ENCODE data around the gene OR10AD1. TPM values are rescaled to one million over a fixed set of nuclear protein-coding genes. Genes with fewer than 3 reads are reported as not detected.

Gene OR10AD1
- total RNA-seq = not detected

GRCh38 chr12:48203192-48203591, at the start of gene OR10AD1:
Gene OR10AD1 (minus strand): TSS chr12:48203292. CDS start chr12:48203292, 0 bp downstream.

GRCh38 chr12:48183091-48183875, 19.8 kb downstream of the OR10AD1 start, which contains the start of gene CCDC184:
Gene CCDC184 (plus strand): TSS chr12:48183644. CDS start chr12:48184123, 479 bp downstream.

DNA sequence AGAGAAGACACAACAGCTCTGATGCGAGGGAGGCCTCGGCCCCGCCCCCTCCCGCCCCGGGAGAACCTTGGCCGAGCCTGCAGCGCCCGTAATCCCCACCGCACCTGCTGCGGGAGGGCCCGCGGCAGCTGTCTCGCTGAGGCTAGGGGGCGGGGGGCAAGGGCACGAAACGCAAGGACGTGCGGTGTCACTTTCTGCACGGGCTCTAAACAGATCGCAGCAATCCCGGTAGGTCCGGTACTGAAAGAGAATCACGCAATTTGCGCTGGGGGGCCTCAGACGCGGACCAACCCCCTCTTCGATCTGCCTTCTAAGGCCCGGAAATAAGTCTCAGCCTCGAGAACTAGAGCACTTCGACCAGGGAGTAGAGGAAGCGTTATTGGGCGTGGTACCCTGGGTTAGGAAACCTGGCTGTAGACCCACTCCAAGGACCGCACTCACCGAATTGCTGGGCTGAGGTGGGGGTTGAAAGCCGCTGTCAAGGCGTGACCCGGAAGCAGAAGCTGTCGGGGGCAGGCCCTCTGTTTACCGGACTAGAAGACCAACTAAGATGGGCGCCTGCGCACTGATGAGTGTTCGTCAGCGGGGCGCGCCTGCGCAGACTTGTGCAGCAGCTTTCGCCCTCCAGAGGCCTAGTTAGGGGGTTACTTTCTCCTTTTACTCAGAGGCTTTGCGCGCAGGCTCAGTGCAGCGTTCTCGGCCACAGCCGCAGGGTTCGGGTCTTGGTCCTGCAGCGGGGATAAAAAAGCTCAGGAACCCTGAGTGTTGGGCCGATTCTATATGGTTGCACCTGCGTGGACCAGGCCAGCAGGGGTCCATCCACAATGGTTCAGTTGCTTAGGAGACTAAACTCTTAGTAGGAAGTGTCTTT, 45.8 kb downstream of the OR10AD1 start, which contains the start of gene ASB8:
TSS of gene ASB8 (minus strand) at position 498 of the 871 bp plus-strand sequence. CDS start 4,019 bp downstream, outside the sequence.

Other genes starting within 250 kb of the OR10AD1 start
- gene TMEM106C, start 239.7 kb downstream of the OR10AD1 start, total RNA-seq = 86.7 TPM
- 0.31 TPM for gene COL2A1, start 198.8 kb downstream of the OR10AD1 start, total RNA-seq
- 39.1 TPM for gene SENP1, start 97.2 kb downstream of the OR10AD1 start, total RNA-seq
- 105 TPM for gene PFKM, start 83.9 kb downstream of the OR10AD1 start, total RNA-seq
- 35.7 TPM for gene ASB8, start 45.8 kb downstream of the OR10AD1 start, total RNA-seq
- gene CCDC184, start 19.6 kb downstream of the OR10AD1 start, total RNA-seq = 15.7 TPM
- gene ZNF641, start 147.6 kb upstream of the OR10AD1 start, total RNA-seq = 49.5 TPM